ENCODE measurements around the gene FANCE.

DNA sequence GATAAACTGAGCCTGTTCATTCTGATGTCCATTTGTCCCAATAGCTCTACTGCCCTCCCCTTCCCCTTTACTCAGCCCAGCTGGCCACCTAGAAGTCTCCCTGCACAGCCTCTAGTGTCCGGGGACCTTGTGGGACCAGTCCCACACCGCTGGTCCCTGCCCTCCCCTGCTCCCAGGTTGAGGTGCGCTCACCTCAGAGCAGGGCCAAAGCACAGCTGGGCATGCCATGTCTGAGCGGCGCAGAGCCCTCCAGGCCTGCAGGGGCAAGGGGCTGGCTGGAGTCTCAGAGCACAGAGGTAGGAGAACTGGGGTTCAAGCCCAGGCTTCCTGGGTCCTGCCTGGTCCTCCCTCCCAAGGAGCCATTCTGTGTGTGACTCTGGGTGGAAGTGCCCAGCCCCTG, 24.7 kb upstream of the FANCE start:
- TF ChIP-seq KDM5A (IDR thresholded peaks at IDR 0.05), result no peak
- TF ChIP-seq MAZ (IDR thresholded peaks at IDR 0.05; ENCODE audit: borderline replicate concordance, low read depth, low read length), result no peak
- no peak for TF ChIP-seq HEYL (CRISPR knock-in tag; IDR thresholded peaks at IDR 0.05)
- TF ChIP-seq, protein P1, sequence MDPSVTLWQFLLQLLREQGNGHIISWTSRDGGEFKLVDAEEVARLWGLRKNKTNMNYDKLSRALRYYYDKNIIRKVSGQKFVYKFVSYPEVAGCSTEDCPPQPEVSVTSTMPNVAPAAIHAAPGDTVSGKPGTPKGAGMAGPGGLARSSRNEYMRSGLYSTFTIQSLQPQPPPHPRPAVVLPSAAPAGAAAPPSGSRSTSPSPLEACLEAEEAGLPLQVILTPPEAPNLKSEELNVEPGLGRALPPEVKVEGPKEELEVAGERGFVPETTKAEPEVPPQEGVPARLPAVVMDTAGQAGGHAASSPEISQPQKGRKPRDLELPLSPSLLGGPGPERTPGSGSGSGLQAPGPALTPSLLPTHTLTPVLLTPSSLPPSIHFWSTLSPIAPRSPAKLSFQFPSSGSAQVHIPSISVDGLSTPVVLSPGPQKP (IDR thresholded peaks at IDR 0.05; ENCODE audit: low read depth, low read length), result no peak
- TF ChIP-seq POLR2A (IDR thresholded peaks at IDR 0.05; ENCODE audit: low read length), result no peak
- no peak for TF ChIP-seq CEBPB (IDR thresholded peaks at IDR 0.05)
- TF ChIP-seq, protein P2, sequence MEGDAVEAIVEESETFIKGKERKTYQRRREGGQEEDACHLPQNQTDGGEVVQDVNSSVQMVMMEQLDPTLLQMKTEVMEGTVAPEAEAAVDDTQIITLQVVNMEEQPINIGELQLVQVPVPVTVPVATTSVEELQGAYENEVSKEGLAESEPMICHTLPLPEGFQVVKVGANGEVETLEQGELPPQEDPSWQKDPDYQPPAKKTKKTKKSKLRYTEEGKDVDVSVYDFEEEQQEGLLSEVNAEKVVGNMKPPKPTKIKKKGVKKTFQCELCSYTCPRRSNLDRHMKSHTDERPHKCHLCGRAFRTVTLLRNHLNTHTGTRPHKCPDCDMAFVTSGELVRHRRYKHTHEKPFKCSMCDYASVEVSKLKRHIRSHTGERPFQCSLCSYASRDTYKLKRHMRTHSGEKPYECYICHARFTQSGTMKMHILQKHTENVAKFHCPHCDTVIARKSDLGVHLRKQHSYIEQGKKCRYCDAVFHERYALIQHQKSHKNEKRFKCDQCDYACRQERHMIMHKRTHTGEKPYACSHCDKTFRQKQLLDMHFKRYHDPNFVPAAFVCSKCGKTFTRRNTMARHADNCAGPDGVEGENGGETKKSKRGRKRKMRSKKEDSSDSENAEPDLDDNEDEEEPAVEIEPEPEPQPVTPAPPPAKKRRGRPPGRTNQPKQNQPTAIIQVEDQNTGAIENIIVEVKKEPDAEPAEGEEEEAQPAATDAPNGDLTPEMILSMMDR (IDR thresholded peaks at IDR 0.05), result no peak
- no peak for TF ChIP-seq MAX (IDR thresholded peaks at IDR 0.05)
- no peak for TF ChIP-seq PBX3 (IDR thresholded peaks at IDR 0.05)
- no peak for TF ChIP-seq RFX5 (IDR thresholded peaks at IDR 0.05)
- TF ChIP-seq, protein P3, sequence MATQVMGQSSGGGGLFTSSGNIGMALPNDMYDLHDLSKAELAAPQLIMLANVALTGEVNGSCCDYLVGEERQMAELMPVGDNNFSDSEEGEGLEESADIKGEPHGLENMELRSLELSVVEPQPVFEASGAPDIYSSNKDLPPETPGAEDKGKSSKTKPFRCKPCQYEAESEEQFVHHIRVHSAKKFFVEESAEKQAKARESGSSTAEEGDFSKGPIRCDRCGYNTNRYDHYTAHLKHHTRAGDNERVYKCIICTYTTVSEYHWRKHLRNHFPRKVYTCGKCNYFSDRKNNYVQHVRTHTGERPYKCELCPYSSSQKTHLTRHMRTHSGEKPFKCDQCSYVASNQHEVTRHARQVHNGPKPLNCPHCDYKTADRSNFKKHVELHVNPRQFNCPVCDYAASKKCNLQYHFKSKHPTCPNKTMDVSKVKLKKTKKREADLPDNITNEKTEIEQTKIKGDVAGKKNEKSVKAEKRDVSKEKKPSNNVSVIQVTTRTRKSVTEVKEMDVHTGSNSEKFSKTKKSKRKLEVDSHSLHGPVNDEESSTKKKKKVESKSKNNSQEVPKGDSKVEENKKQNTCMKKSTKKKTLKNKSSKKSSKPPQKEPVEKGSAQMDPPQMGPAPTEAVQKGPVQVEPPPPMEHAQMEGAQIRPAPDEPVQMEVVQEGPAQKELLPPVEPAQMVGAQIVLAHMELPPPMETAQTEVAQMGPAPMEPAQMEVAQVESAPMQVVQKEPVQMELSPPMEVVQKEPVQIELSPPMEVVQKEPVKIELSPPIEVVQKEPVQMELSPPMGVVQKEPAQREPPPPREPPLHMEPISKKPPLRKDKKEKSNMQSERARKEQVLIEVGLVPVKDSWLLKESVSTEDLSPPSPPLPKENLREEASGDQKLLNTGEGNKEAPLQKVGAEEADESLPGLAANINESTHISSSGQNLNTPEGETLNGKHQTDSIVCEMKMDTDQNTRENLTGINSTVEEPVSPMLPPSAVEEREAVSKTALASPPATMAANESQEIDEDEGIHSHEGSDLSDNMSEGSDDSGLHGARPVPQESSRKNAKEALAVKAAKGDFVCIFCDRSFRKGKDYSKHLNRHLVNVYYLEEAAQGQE (IDR thresholded peaks at IDR 0.05), result no peak
- TF ChIP-seq RAD21 (conservative IDR thresholded peaks at IDR 0.05 in 1 of 2, IDR thresholded peaks at IDR 0.05 in 1 of 2), result no peak
- TF ChIP-seq EHMT2 (IDR thresholded peaks at IDR 0.05; ENCODE audit: low read depth), result no peak
- no peak for TF ChIP-seq EP300 (IDR thresholded peaks at IDR 0.05)

Data from A549 (cell line).